ENCODE results near the gene GATAD1.

DNA sequence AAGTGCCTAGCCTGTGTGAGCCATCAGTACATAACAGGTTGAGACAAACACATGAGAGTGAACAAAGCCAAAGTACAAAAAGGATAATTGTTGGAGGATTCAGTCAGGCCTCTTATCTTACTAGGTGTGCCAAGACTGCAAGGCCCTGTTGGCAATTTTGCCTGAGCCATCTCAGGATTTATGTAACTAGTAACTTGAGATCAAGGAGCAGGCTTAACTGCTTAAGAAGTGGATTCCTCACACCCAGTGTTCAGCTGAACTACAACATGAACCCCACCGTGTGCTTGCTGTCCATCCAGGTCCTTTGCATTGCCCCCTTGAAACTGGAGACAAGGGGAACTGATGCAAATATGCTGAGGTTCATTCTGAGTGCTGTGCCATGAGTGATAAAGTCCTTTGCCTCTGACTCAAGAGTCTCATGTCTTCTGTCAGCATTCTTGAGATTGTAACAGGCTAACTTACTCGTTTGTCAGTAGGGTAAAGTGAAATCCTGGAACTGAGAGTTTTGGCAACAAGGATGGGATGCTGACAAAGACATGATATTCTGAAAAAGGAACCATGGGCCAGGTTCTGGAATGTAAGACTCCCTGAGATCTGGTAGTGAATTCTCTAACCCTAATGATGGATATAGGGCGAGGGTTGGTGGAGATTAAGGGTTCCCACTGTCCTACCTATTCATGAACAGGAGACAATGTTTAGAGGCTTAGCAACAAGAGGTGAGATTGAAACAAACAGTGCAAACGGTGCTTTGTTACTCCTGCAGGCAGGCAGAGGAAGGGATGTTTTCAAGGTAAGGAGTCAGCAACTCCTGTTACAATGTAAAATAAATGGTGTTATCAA lies 44.1 kb upstream of the GATAD1 start:
- TF ChIP-seq EZH2 (IDR thresholded peaks at IDR 0.05; ENCODE audit: low read depth, unreplicated experiment) = no peak
- TF ChIP-seq, protein P1, sequence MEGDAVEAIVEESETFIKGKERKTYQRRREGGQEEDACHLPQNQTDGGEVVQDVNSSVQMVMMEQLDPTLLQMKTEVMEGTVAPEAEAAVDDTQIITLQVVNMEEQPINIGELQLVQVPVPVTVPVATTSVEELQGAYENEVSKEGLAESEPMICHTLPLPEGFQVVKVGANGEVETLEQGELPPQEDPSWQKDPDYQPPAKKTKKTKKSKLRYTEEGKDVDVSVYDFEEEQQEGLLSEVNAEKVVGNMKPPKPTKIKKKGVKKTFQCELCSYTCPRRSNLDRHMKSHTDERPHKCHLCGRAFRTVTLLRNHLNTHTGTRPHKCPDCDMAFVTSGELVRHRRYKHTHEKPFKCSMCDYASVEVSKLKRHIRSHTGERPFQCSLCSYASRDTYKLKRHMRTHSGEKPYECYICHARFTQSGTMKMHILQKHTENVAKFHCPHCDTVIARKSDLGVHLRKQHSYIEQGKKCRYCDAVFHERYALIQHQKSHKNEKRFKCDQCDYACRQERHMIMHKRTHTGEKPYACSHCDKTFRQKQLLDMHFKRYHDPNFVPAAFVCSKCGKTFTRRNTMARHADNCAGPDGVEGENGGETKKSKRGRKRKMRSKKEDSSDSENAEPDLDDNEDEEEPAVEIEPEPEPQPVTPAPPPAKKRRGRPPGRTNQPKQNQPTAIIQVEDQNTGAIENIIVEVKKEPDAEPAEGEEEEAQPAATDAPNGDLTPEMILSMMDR (conservative IDR thresholded peaks at IDR 0.05; ENCODE audit: low read depth in 2 of 2) = no peak
- no peak for TF ChIP-seq REST (IDR thresholded peaks at IDR 0.05; ENCODE audit: unreplicated experiment)
- TF ChIP-seq POLR2AphosphoS5 (IDR thresholded peaks at IDR 0.05; ENCODE audit: low read depth) = no peak
- no peak for TF ChIP-seq ETS1 (IDR thresholded peaks at IDR 0.05)
- TF ChIP-seq EZH2phosphoT487 (IDR thresholded peaks at IDR 0.05; ENCODE audit: unreplicated experiment) = no peak
- no peak for TF ChIP-seq NANOG (IDR thresholded peaks at IDR 0.05; ENCODE audit: borderline replicate concordance)
- TF ChIP-seq CREB1 (CRISPR knock-in tag; IDR thresholded peaks at IDR 0.05; ENCODE audit: low read depth) = no peak
- no peak for TF ChIP-seq ZNF114 (CRISPR knock-in tag; IDR thresholded peaks at IDR 0.05)
- TF ChIP-seq, protein P2, sequence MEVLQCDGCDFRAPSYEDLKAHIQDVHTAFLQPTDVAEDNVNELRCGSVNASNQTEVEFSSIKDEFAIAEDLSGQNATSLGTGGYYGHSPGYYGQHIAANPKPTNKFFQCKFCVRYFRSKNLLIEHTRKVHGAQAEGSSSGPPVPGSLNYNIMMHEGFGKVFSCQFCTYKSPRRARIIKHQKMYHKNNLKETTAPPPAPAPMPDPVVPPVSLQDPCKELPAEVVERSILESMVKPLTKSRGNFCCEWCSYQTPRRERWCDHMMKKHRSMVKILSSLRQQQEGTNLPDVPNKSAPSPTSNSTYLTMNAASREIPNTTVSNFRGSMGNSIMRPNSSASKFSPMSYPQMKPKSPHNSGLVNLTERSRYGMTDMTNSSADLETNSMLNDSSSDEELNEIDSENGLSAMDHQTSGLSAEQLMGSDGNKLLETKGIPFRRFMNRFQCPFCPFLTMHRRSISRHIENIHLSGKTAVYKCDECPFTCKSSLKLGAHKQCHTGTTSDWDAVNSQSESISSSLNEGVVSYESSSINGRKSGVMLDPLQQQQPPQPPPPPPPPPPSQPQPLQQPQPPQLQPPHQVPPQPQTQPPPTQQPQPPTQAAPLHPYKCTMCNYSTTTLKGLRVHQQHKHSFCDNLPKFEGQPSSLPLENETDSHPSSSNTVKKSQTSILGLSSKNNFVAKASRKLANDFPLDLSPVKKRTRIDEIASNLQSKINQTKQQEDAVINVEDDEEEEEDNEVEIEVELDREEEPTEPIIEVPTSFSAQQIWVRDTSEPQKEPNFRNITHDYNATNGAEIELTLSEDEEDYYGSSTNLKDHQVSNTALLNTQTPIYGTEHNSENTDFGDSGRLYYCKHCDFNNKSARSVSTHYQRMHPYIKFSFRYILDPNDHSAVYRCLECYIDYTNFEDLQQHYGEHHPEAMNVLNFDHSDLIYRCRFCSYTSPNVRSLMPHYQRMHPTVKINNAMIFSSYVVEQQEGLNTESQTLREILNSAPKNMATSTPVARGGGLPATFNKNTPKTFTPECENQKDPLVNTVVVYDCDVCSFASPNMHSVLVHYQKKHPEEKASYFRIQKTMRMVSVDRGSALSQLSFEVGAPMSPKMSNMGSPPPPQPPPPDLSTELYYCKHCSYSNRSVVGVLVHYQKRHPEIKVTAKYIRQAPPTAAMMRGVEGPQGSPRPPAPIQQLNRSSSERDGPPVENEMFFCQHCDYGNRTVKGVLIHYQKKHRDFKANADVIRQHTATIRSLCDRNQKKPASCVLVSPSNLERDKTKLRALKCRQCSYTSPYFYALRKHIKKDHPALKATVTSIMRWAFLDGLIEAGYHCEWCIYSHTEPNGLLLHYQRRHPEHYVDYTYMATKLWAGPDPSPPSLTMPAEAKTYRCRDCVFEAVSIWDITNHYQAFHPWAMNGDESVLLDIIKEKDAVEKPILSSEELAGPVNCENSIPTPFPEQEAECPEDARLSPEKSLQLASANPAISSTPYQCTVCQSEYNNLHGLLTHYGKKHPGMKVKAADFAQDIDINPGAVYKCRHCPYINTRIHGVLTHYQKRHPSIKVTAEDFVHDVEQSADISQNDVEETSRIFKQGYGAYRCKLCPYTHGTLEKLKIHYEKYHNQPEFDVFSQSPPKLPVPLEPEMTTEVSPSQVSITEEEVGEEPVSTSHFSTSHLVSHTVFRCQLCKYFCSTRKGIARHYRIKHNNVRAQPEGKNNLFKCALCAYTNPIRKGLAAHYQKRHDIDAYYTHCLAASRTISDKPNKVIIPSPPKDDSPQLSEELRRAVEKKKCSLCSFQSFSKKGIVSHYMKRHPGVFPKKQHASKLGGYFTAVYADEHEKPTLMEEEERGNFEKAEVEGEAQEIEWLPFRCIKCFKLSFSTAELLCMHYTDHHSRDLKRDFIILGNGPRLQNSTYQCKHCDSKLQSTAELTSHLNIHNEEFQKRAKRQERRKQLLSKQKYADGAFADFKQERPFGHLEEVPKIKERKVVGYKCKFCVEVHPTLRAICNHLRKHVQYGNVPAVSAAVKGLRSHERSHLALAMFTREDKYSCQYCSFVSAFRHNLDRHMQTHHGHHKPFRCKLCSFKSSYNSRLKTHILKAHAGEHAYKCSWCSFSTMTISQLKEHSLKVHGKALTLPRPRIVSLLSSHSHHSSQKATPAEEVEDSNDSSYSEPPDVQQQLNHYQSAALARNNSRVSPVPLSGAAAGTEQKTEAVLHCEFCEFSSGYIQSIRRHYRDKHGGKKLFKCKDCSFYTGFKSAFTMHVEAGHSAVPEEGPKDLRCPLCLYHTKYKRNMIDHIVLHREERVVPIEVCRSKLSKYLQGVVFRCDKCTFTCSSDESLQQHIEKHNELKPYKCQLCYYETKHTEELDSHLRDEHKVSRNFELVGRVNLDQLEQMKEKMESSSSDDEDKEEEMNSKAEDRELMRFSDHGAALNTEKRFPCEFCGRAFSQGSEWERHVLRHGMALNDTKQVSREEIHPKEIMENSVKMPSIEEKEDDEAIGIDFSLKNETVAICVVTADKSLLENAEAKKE (CRISPR knock-in tag; IDR thresholded peaks at IDR 0.05) = no peak
- no peak for TF ChIP-seq JUNB (IDR thresholded peaks at IDR 0.05; ENCODE audit: unreplicated experiment)
- no peak for TF ChIP-seq ZNF331 (CRISPR knock-in tag; IDR thresholded peaks at IDR 0.05; ENCODE audit: low read depth)
- TF ChIP-seq STAT1 (IDR thresholded peaks at IDR 0.05; ENCODE audit: unreplicated experiment) = no peak

Data from GM23338 (cell line).